Suppressor macrophage (primary cell): Measurements from ENCODE around the gene HPS4.
A peak's percentile ranks its signal among the peaks of the same experiment; 100 is the strongest.

ENCODE experiments used
- DNase-seq, 4 experiments: peaks; one replicate each; pipeline ENCODE4 v3.0.0-alpha.2; 2020 to 2022

HPS4 gene

GRCh38 chr22:26496456-26496855 lies 12.9 kb upstream of the HPS4 start:
- DNase-seq: no peak

GRCh38 chr22:26494506-26494905 lies 10.9 kb upstream of the HPS4 start:
- no peak for DNase-seq

DNA sequence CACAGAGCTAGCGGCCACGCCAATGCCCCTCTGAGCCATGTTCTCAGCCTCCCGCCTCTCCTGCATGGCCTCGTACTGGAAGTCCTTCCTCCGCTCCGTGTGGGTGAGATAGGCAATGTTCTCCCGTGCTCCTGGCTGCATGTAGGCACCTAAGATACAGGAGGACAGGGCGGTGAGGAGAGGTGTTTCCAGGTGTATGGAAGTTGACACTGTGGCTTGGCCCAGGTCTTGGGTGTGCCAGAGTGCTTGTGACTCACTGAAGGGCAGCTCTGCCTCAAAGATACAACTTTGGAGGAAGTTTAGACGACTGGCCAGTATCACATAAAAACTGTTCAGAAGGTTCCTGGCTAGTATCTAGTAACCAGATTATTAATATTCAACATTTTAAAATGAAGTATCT lies 8.6 kb upstream of the HPS4 start:
- DNase-seq: no peak

DNA sequence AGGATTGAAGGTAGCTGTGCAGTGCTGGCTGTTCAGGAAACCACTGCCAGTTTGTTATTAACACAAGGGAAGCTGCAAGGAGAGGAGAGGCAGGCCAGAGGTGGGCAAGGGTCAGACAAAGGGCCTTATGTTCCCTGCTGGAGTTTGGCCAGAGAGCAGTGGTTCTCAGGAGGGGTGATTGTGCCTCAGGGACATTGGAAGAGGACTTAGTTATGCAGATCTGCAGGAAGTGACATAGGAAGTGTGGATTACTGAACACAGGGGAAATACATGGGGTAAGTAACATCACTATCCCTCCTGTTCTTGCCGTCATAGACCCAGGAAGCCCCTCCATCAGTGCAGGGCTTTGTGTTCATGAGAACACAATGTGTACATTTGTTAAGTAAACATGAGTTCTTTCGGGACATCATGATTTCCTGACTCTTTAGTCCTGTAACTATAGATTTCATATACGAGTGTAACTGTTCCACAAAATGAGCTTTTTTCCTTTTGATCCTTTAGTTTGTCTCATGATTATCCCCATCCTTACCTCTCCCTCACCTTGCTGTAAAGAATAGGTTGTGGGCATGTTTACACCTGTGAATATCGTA lies 6.0 kb upstream of the HPS4 start:
- no peak for DNase-seq

- no peak for DNase-seq
Observed at GRCh38 chr22:26487996-26488395, 4.4 kb upstream of the HPS4 start.

DNA sequence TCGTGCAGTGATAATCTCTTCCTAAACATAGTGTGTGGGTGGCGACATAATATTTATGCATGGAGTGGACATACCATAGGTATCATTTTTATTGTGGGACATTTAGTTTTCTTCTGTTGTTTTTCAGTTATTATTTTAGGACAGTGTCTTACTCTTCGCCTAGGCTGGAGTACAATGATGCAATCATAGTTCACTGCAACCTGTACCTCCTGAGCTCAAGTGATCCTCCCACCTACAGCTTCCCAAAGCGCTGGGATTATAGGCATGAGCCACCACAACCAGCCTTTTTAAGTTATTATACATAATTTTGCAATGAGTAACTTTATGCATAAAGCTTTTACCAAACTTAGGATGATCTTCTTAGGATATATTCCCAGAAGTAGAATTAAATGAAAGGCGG lies 2.8 kb upstream of the HPS4 start:
- no peak for DNase-seq

- DNase-seq: no peak
Observed at GRCh38 chr22:26485806-26486390, 2.3 kb upstream of the HPS4 start.

DNA sequence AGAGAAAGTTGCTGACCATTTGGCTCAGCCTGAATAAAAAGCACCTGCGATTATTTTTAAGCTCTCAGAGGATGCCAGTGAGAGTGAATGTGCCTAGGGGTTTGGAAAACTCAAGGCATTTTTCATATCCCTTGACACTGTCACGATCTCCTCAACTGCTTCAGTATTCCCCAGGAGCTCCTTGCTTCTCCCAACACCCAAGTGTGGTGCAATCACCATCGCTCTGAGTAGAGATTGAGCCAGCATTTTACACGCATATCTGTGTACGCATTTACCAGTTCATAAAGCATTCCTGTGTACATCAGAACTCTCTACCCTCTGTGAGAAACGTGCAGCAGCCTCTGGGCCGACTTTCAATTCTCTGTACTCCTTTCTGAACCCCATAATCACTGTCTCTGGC lies 1.4 kb upstream of the HPS4 start:
- no peak for DNase-seq

GRCh38 chr22:26484360-26484706 lies 750 bp upstream of the HPS4 start:
- DNase-seq: peak; percentile 15 to 56 (median 32)

- no peak for DNase-seq
Observed at GRCh38 chr22:26483043-26483438, 542 bp downstream of the HPS4 start.

DNA sequence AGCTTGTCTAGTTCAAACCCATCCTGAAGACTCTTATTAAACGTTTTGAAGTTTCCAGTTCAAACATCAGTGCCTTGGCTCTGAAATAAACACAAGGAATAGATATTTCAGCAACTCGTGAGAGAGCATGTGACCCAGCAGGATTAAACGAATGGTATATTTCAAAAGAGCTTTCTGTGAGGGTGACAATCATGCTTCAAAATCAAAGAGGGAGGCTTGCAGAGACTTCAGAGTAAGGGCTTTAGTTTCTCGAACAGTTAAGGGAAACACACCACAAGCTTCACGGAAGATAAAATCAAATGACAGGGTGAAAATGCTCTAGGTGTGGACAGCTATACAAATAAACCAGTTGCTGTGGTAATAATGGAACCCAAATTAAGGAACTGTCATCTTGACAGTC lies 1.4 kb downstream of the HPS4 start:
- peak in 3 of 4 experiments; percentile 37 to 47 (median 44) for DNase-seq

- peak in 3 of 4 experiments; percentile 24 to 40 (median 33) for DNase-seq
Observed at GRCh38 chr22:26481694-26482093, 1.9 kb downstream of the HPS4 start.

GRCh38 chr22:26481112-26481693 lies 2.4 kb downstream of the HPS4 start:
- DNase-seq: no peak

DNA sequence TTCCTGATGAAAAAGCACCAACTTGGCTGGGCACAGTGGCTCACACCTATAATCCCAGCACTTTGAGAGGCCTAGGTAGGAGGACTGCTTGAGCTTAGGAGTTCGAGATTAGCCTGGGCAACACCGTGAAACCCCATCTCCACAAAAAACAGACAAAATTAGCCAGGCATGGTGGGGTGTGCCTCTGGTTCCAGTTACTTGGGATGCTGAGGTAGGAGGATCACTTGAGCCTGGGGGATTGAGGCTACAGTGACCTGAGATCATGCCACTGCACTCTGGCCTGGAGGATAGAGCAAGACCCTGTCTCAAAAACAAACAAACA lies 3.0 kb downstream of the HPS4 start:
- DNase-seq: no peak

DNA sequence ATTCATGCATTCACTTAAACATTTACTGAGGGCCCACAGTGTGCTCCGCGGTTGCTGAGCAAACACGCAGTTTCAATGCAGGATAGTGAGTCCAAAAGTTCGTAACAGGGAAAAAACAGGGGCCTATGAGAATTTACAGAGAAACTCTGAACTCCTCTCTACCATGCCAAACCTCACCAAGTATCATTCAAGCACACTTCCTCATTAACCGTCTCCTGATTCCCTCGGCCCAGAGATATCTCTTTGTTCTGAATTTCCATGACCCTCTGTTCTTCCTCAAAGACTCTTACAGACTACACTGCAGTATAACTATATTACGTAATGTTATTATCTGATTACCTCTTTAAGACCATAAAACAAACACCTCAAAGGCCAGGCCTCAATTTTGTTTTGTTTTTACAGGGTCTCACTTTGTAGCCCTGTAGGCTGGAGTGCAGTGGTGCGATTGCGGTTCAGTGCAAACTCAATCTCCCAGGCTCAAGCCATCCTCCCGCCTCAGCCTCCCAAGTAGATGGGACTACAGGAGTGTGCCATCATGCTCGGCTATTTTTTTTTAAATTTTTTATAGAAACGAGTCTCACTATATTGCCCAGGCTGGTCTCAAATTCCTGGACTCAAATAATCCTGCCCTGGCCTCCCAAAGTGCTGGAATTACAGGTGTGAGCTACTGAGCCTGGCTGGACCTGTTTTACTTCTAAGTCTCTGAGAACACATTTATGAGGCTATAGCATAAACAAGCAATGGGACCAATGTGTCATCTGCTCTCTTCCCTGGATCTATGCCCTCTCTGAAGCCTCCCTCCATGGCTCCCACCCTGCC lies 3.6 kb downstream of the HPS4 start:
- DNase-seq: peak; percentile 53 to 77 (median 65)

GRCh38 chr22:26479043-26479791 lies 4.4 kb downstream of the HPS4 start:
- DNase-seq: peak in 3 of 4 experiments; percentile 21 to 35 (median 32)

GRCh38 chr22:26477341-26477731 lies 6.2 kb downstream of the HPS4 start:
- DNase-seq: no peak

DNA sequence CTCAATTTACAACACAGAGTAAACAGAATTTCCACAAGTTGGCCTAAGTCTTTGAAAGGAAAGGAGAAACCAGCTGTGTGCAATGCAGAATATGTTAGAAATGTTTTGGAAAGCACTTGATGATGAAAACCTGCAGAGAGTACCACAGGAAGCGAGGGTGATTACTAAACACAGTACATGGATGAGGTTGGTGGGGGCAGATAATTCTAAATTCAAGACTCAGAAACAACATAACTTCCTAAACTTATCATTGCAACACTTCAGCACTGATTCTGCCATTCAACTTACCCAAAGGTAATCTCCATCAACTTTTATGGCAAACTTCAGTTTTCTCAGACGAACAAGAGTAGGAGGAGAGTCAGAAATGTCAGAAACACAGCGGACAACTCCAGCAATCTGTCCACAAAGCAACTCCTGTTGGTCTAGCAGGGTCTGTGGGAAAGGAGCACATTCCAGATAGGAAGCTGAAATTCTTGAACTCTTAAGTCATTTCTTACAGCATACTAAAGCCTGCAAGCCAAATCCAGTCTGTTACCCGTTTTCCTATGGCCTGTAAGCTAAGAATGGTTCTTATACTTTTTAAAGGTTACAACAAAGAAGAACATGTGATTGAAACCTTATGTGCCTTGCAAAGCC lies 6.8 kb downstream of the HPS4 start:
- DNase-seq: peak in 2 of 4 experiments; percentile 41 to 42

- peak; percentile 15 to 73 (median 54) for DNase-seq
Observed at GRCh38 chr22:26474682-26475081, 8.9 kb downstream of the HPS4 start.

DNA sequence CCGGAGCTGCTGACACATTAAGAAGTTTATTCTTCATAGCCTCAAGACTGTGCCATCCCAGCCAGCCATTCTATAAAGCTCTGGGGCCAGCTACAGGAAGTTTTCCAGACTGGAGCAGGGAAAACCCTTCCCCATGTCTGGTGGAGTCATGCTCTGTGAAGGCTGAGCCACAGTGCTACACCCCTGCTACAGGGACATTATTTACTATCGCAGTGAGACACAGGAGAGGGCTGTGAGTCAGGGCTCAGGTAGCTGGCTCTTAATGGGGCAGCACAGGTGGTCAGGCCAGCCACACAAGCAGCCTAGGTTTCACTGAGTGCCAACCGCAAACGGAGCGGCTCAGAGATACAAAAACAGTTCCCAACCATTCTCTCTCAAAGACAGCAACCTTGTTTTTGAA lies 12.1 kb downstream of the HPS4 start:
- no peak for DNase-seq

GRCh38 chr22:26470807-26471206 lies 12.8 kb downstream of the HPS4 start:
- no peak for DNase-seq

DNA sequence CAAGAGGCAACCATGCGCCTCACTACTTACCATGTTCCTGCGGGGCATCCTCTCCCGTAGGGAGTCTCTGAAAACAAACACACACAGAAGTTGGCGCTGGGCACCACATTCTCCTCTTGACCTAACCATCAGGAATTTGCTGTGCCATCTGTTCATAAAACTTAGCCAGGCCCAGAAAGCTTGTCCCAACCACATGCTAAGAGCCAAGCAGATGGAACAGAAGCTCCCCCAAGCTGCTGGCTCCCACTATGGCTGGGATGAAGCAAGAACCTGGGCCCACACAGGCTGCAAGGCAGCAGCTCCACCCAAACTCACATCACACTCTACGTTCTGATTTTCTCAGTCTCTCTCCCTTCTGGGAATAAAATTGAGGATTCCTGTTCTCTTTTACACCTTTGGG lies 17.4 kb downstream of the HPS4 start:
- DNase-seq: no peak

GRCh38 chr22:26464312-26464711 lies 19.3 kb downstream of the HPS4 start:
- no peak for DNase-seq
